Right atrium auricular region (tissue), 2 donors: Measurements from ENCODE around the gene SNCB. TPM values are rescaled to one million over a fixed set of nuclear protein-coding genes. Genes with fewer than 3 reads are reported as not detected.

ENCODE experiments used
- DNase-seq: peaks from one replicate; pipeline ENCODE4 v3.0.0-alpha.2; 2019; ENCODE audit warnings: low spot score
- H3K27ac ChIP-seq, 2 donors: fragments of 200-600 bp; sonication (generic); 1 replicate in 1 of 2; 2 replicates in 1 of 2; pipeline ENCODE4 v1.5.1; 2016 to 2019
- H3K27me3 ChIP-seq, 2 donors: fragments of 200-600 bp; sonication (generic); one replicate each; pipeline versions ENCODE4 v1.5.1 to v1.6.0; 2017 to 2019
- H3K36me3 ChIP-seq: fragments of 200-600 bp; sonication (generic); one replicate; pipeline ENCODE4 v1.5.1; 2016
- H3K4me1 ChIP-seq, 2 donors: fragments of 200-600 bp; sonication (generic); one replicate each; pipeline versions ENCODE4 v1.5.1 to v1.6.0; 2017 to 2019
- H3K4me3 ChIP-seq, 2 donors: fragments of 200-600 bp; sonication (generic); 1 replicate in 1 of 2; 2 replicates in 1 of 2; pipeline ENCODE4 v1.5.1; 2017 to 2019; ENCODE audit warnings: mild to moderate bottlenecking in 1 of 2, moderate library complexity in 1 of 2
- H3K9me3 ChIP-seq, 2 donors: fragments of 200-600 bp; sonication (generic); one replicate each; pipeline ENCODE4 v1.5.1; 2019
- total RNA-seq, 2 donors: library from RNA; depleted of rRNA; stranded (reverse); fragments of >200 nt; gene quantifications; one replicate each; pipeline ENCODE4 v1.1.0, GENCODE V29; 2016
- TF ChIP-seq, protein P1 (sequence below), 2 donors: fragments of 200-600 bp; sonication (generic); IDR thresholded peaks; one replicate each; pipeline ENCODE4 v1.5.1; 2019; ENCODE audit warnings: antibody characterized with exemption in 2 of 2

SNCB gene
- total RNA-seq = under 1 TPM in 1 of 2 donors, not detected in 1; 0.67 TPM

GRCh38 chr5:176629853-176630680 is at the start of gene SNCB, which contains the start of gene EIF4E1B:
Gene SNCB, minus strand, starts transcription at chr5:176630534. Its CDS starts 880 bp downstream, at chr5:176629654.
Gene EIF4E1B, plus strand, starts transcription at chr5:176630675. Its CDS starts 12,113 bp downstream, at chr5:176642788.
- DNase-seq = no peak
- no peaks in the 10 kb centered on the region for H3K9me3 ChIP-seq
- H3K27ac ChIP-seq = no peak within 1 kb of the TSS
- H3K4me3 ChIP-seq = peak within 1 kb of the TSS; percentile 21 to 44
- TF ChIP-seq, protein P1, sequence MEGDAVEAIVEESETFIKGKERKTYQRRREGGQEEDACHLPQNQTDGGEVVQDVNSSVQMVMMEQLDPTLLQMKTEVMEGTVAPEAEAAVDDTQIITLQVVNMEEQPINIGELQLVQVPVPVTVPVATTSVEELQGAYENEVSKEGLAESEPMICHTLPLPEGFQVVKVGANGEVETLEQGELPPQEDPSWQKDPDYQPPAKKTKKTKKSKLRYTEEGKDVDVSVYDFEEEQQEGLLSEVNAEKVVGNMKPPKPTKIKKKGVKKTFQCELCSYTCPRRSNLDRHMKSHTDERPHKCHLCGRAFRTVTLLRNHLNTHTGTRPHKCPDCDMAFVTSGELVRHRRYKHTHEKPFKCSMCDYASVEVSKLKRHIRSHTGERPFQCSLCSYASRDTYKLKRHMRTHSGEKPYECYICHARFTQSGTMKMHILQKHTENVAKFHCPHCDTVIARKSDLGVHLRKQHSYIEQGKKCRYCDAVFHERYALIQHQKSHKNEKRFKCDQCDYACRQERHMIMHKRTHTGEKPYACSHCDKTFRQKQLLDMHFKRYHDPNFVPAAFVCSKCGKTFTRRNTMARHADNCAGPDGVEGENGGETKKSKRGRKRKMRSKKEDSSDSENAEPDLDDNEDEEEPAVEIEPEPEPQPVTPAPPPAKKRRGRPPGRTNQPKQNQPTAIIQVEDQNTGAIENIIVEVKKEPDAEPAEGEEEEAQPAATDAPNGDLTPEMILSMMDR (IDR thresholded peaks at IDR 0.05) = peak in 1 of 2 donors; percentile 30
- H3K36me3 ChIP-seq = no peaks in the 10 kb centered on the region
- peaks cover 7 to 20% of the 10 kb centered on the region in 2 donors for H3K27me3 ChIP-seq
- peaks cover 0 to 21% of the 10 kb centered on the region in 2 donors for H3K4me1 ChIP-seq

DNA sequence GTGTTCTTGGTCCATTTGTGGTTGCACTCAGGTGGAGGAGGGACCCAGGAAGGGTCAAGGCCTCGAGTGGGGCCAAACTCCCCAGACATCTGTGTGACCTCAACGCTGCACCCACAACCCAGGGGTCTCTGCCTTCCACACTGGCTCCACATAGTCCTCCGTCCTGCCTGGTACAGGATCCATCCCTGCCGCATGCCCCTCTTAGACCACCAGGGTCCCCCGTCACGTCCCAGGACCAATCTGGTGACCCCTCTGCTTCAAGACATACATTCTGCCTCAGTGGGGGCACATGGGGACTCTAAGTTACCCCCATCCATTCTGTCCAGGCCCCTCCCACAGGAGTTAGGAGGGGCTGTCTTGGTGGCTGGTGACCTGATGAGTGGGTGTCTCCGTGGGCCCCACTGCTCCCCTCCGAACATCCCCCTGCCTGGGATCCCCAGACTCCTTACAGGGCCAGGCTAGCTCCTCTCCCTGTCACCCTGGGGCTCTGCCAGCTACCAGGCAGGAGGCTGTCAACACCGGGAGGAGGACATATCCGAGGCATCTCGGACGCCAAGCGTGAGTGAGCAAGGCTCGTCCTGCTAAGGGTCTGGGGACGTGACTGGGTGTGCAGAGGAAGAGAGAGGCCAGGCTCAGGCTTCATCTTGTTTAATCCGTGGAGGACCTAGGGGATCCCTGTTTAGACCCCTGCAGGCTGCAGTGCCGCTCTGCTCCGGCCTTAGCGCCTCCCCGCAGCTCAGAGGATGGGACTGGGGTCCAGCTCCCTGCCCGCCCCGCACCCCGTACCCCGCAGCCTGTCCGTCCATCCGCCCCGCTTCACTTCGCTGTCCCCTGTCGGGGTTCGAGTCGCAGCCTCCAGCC is 49.3 kb upstream of the SNCB start:
- TF ChIP-seq, protein P1 (IDR thresholded peaks at IDR 0.05) = no peak
- Histone ChIP-seq H3K27me3 (peaks cover 0 to 10% of the 10 kb centered on the region in 2 donors), H3K9me3 (peaks cover 0 to 1% of the 10 kb centered on the region in 2 donors), H3K27ac (no peak overlapping the region), H3K4me1 (peaks cover 0 to 49% of the 10 kb centered on the region in 2 donors), H3K4me3 (peak overlapping the region in 1 of 2 donors; percentile 24), H3K36me3 (no peaks in the 10 kb centered on the region)
- no peak for DNase-seq

DNA sequence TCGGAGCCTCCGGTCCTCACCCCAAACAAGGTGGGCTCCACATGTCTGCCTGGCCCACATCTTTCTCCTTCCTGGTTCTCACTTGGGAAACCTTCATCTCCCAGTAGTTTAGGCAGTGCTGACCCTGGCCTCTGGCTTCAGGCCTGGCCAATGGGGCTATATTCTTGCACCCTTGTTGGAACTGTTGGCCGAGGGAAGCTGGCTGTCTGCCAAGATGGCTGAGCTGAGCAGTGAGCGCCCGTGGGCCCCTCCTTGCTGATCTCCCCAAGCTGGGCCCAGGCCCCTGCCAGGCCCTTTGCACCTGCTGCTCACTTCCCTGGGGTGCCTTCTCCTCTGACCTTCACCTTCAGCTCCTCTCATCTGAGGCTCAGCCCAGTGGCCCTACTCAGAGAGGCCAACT is 48.2 kb upstream of the SNCB start:
- H3K9me3 ChIP-seq = no peaks in the 10 kb centered on the region
- no peak overlapping the region for H3K4me3 ChIP-seq
- TF ChIP-seq, protein P1 (IDR thresholded peaks at IDR 0.05) = no peak
- no peak overlapping the region for H3K27ac ChIP-seq
- no peak for DNase-seq
- H3K4me1 ChIP-seq = peaks cover 0 to 49% of the 10 kb centered on the region in 2 donors
- H3K36me3 ChIP-seq = no peaks in the 10 kb centered on the region
- peaks cover 0 to 10% of the 10 kb centered on the region in 2 donors for H3K27me3 ChIP-seq

GRCh38 chr5:176677209-176677939 is 47.0 kb upstream of the SNCB start:
- Histone ChIP-seq H3K27ac (no peak overlapping the region), H3K27me3 (peaks cover 0 to 10% of the 10 kb centered on the region in 2 donors), H3K4me3 (no peak overlapping the region), H3K36me3 (no peaks in the 10 kb centered on the region), H3K9me3 (no peaks in the 10 kb centered on the region), H3K4me1 (peaks cover 0 to 49% of the 10 kb centered on the region in 2 donors)
- TF ChIP-seq, protein P1 (IDR thresholded peaks at IDR 0.05) = no peak
- DNase-seq = no peak

- peaks cover 0 to 10% of the 10 kb centered on the region in 2 donors for H3K27me3 ChIP-seq
- H3K4me1 ChIP-seq = peaks cover 0 to 49% of the 10 kb centered on the region in 2 donors
- H3K27ac ChIP-seq = no peak overlapping the region
- no peak for DNase-seq
- no peak overlapping the region for H3K4me3 ChIP-seq
- TF ChIP-seq, protein P1 (IDR thresholded peaks at IDR 0.05) = no peak
- H3K9me3 ChIP-seq = no peaks in the 10 kb centered on the region
- H3K36me3 ChIP-seq = no peaks in the 10 kb centered on the region
Measured at GRCh38 chr5:176676361-176676824, 46.1 kb upstream of the SNCB start.
